Activated naive CD4-positive, alpha-beta T cell treated with anti-CD3 and anti-CD28 coated beads, Interleukin-2, amount 10 ng/mL, durations not matched to agents 7 days and 5 days (primary cell): ENCODE measurements around the gene CARD19.

Experiments
- CTCF ChIA-PET: fragments of 350-600 bp; sonication (Branson Sonifier 250); formaldehyde crosslinking; loops from one replicate; lab custom pipeline; 2021; ENCODE audit warnings: antibody characterized with exemption; lab: Charles Lee
- DNase-seq: peaks from one replicate; pipeline ENCODE4 v3.0.0-alpha.2; 2020
- H3K27ac Mint-ChIP-seq: one replicate; pipeline ENCODE4 v1.8.0; 2021; ENCODE audit warnings: mild to moderate bottlenecking, moderate library complexity, mixed read lengths
- H3K27me3 Mint-ChIP-seq: one replicate; pipeline ENCODE4 v1.8.0; 2021; ENCODE audit warnings: mild to moderate bottlenecking, mixed read lengths
- H3K36me3 Mint-ChIP-seq: one replicate; pipeline ENCODE4 v1.8.0; 2021; ENCODE audit warnings: mixed read lengths
- H3K4me1 Mint-ChIP-seq: one replicate; pipeline ENCODE4 v1.8.0; 2021; ENCODE audit warnings: mixed read lengths
- H3K4me3 Mint-ChIP-seq: one replicate; pipeline ENCODE4 v1.8.0; 2021; ENCODE audit warnings: mild to moderate bottlenecking, moderate library complexity, mixed read lengths
- H3K9me3 Mint-ChIP-seq: one replicate; pipeline ENCODE4 v1.8.0; 2021; ENCODE audit warnings: mixed read lengths

Gene CARD19

GRCh38 chr9:93154293-93154903, 58.4 kb downstream of the CARD19 start:
- Mint-ChIP-seq H3K4me3 (no peak overlapping the region), H3K27me3 (no peaks in the 10 kb centered on the region), H3K4me1 (peaks cover 29% of the 10 kb centered on the region), H3K36me3 (no peaks in the 10 kb centered on the region), H3K9me3 (peaks cover 1% of the 10 kb centered on the region), H3K27ac (no peak overlapping the region)
- CTCF ChIA-PET, result interaction anchor here (0.6 to 2.7 kb wide), 12 partner anchors 9 to 95 kb away, joined by 3 to 12 read pairs (median 4); no protein-coding TSS in a partner anchor
- peak; percentile 62 for DNase-seq

- H3K36me3 Mint-ChIP-seq, result no peaks in the 10 kb centered on the region
- H3K9me3 Mint-ChIP-seq, result no peaks in the 10 kb centered on the region
- no peak overlapping the region for H3K4me3 Mint-ChIP-seq
- CTCF ChIA-PET, result interaction anchor here (1.0 to 2.0 kb wide), 4 partner anchors 48 to 410 kb away, joined by 4 to 10 read pairs (median 5); no protein-coding TSS in a partner anchor
- DNase-seq, result no peak
- peaks cover 22% of the 10 kb centered on the region for H3K4me1 Mint-ChIP-seq
- peaks cover 5% of the 10 kb centered on the region for H3K27me3 Mint-ChIP-seq
- H3K27ac Mint-ChIP-seq, result peak overlapping the region; percentile 42
Observed at GRCh38 chr9:93155716-93156474, 59.9 kb downstream of the CARD19 start.

- H3K27me3 Mint-ChIP-seq, result peaks cover 5% of the 10 kb centered on the region
- H3K4me1 Mint-ChIP-seq, result peaks cover 22% of the 10 kb centered on the region
- peak; percentile 47 for DNase-seq
- H3K4me3 Mint-ChIP-seq, result no peak overlapping the region
- CTCF ChIA-PET, result interaction anchor here (1.0 to 1.4 kb wide), 3 partner anchors 48 to 410 kb away, joined by 4 to 6 read pairs (median 4); no protein-coding TSS in a partner anchor
- no peaks in the 10 kb centered on the region for H3K9me3 Mint-ChIP-seq
- H3K36me3 Mint-ChIP-seq, result no peaks in the 10 kb centered on the region
- peak overlapping the region; percentile 42 for H3K27ac Mint-ChIP-seq
Observed at GRCh38 chr9:93156475-93157008, 60.5 kb downstream of the CARD19 start.

GRCh38 chr9:93159601-93160471, 63.8 kb downstream of the CARD19 start:
- CTCF ChIA-PET, result interaction anchor here (1.1 to 2.3 kb wide), 5 partner anchors 15 to 143 kb away, joined by 3 to 15 read pairs (median 5); no protein-coding TSS in a partner anchor
- Mint-ChIP-seq H3K36me3 (no peaks in the 10 kb centered on the region), H3K9me3 (no peaks in the 10 kb centered on the region), H3K4me3 (no peak overlapping the region), H3K27me3 (peaks cover 5% of the 10 kb centered on the region), H3K4me1 (peaks cover 22% of the 10 kb centered on the region), H3K27ac (no peak overlapping the region)
- peak; percentile 78 for DNase-seq

- Mint-ChIP-seq H3K4me1 (peaks cover 7% of the 10 kb centered on the region), H3K36me3 (no peaks in the 10 kb centered on the region), H3K27ac (no peak overlapping the region), H3K9me3 (no peaks in the 10 kb centered on the region), H3K27me3 (peaks cover 8% of the 10 kb centered on the region), H3K4me3 (no peak overlapping the region)
- CTCF ChIA-PET, result interaction anchor here (0.7 to 2.3 kb wide), 7 partner anchors 13 to 404 kb away, joined by 3 to 15 read pairs (median 3); partner anchors contain the start of gene NINJ1
- no peak for DNase-seq
Observed at GRCh38 chr9:93161786-93162562, 66.0 kb downstream of the CARD19 start.
